GM19099 (cell line): ENCODE data around the gene HTR6.

Source experiments
- POLR2A ChIP-seq: IDR thresholded peaks from 3 replicates; pipeline ENCODE4 v1.6.1; 2011; ENCODE audit warnings: low read depth; ENCODE audit not compliant: insufficient read length; ENCODE audit errors: extremely low read depth

The HTR6 gene

DNA sequence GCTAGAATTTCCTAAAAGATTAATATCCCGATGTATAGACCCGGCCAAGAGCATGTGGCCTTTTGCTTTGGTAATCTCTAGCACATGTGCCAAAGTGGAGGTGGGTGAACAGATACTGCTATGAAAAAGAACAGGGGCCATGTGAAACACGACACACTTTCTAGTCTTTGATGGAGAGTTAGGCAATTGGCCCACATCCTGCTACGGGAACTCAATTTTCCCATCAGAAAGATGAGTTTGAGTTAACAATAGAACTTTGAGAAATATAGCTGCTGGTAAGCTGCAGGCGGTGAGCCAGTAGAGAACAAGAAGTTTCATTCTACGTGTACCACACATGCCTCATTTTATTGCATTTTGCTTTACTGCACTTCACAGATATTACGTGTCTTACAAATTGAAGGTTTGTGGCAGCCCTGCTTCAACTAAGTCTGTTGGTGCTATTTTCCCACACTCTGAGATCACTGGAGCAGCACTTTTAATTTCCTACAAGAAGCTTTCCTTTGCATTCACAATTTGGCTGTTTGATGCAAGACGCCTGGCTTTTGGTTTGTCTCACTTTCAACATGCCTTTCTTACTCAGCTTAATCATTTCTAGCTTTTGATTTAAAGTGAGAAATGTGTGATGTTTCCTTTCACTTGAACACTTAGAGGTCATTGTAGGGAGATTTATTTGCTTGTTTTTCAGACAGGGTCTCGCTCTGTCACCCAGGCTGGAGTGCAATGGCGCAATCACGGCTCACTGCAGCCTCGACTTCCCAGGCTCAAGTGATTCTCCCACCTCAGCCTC is 46.3 kb downstream of the HTR6 start:
- no peak for TF ChIP-seq POLR2A

DNA sequence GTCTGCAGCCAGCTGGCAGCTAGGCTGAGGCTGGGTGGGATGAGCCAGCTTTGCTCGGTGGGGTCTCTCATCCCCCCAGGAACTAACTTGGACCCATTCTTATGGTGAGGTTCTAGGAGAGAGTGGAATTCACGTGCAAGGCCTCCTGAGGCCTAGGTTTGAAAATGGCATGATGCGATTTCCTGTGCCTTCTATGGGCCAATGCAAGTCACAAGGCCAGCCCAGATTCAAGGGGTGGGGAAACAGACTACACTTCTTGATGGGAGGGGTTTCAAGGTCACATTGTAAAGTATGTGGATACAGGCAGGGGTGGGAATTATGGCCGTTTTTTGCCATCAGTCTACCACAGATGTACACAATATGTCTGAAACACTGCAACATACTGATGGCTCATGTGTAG is 48.3 kb downstream of the HTR6 start:
- no peak for TF ChIP-seq POLR2A

DNA sequence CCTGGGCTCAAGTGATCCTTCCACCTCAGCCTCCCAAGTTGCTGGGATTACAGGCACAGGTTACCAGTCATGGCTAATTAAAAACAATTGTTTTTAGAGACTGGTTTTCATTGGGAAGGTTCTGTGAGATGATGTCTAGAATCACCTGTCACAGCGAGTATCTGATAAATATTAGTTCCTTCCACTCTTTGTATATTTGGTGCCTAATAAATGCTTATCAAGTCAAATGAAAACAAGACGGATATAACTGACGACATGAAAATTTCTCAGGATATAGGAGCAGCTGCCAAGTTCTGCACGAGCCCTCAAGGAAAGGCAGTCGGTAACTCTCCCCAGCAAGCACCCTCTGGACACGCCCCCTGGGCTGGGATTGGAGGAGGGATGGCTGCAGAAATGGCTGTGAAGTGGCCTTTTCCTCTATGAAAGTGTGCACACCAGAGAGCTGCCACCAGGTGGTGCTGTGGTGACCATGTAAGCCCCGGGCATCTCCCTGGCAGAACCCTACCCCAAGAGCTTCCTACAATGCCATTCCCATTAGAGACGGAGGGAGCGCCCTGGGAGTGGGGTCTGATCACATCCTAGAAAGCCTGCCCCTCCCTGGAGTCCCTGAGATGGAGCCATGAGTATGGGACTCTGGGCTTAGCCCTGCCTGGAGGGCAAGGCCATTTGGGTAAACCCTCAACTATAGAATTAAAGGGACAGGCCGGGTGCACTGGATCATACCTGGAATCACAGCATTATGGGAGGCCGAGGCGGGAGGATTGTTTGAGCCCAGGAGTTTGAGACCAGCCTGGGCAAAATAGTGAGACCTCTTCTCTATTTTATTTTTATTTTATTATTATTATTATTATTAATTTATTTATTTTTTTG is 50.9 kb downstream of the HTR6 start:
- no peak for TF ChIP-seq POLR2A

DNA sequence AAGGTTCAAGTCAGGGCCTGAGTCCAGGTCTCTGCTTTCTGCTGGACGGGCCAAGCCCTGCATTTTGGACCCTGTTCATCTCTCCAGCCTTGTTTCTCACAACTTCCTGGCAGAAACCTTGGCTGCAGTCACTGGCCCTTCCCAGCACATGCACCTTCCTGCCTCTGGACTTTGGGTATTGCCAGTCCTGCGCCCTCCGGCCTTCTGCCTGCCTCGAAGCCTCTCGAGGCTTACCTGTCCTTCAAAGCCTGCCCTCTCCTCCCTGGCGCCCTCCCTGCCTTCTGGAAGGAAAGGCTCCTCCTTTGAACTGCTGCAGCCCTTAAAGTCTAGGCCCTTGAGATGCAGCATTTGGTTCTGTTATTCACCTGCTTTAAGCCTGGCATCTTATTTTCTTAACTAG is 52.8 kb downstream of the HTR6 start:
- TF ChIP-seq POLR2A: no peak

DNA sequence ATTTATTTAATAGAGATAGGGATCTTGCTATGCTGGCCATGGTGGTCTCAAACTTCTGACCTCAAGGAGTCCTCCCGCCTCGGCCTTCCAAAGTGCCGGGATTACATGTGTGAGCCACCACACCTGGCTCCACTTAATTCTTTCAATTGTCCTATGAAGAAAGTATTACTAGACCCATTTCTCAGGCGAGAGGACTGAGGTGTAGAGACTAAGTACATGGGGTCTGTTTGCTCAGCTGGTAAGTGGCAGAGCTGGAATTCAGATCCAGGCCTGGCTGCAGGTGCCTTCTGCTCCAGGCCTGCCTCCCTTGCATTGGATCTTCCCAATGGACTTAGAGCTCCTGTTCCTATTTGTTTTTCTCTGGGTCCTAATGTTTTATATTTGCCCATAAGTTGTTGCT is 55.5 kb downstream of the HTR6 start:
- no peak for TF ChIP-seq POLR2A

DNA sequence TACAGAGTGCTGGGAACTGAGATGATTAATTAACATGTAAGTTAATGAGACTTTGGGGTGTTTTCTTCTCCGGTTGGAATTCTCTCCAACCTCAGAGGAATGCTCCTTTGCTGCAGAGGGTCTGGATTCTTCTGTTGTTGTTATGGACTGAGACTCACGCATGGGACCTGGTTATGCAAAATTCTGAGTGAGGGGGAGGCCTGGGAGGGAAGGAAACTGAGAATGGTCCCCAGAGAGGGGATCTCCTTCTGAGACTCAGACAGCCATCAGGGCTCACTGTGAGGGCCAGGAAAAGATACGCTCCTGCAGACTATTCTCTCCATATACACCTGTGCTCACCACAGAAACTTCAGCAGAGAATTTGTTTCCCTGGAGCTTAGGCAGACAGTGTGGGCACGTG is 56.3 kb downstream of the HTR6 start:
- TF ChIP-seq POLR2A: no peak

DNA sequence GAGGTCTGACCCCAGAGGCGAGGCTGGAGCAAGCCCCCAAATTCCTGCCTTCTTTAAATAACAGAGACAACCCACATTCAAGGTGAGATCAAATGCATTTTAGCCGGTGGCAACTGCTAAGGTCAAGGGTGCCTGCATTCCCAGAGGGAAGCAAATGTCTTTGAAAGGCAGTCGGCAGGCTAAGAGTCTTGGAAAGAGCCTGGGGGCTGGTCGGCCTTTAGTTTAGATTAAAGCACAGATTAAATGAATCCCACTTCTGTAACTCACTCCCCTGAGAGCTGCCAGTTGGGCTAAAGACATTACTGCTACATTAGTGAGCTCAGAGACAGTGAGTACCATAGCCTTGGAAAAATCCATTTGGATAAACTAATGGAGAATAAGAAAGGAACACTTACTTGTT is 59.2 kb downstream of the HTR6 start:
- TF ChIP-seq POLR2A: no peak

DNA sequence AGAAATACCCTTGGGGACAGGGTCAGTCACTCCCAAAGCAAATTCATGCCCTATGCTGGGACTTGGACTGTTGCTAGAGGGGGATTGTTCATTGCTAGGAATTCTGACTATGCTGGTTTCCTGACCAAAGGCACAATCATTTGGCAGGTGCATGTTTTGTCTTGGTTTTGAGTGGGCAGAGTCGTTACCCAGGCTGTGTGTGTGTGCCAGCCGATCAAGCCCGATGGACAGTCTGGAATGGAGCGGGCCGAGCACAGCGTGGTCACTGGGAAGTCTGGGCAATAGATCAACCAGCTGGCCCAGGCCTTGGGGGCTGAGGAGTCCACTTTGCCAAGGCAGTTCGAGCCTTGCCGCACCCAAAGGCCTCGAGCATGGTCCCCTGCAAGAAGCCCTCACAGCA is 60.9 kb downstream of the HTR6 start:
- no peak for TF ChIP-seq POLR2A

DNA sequence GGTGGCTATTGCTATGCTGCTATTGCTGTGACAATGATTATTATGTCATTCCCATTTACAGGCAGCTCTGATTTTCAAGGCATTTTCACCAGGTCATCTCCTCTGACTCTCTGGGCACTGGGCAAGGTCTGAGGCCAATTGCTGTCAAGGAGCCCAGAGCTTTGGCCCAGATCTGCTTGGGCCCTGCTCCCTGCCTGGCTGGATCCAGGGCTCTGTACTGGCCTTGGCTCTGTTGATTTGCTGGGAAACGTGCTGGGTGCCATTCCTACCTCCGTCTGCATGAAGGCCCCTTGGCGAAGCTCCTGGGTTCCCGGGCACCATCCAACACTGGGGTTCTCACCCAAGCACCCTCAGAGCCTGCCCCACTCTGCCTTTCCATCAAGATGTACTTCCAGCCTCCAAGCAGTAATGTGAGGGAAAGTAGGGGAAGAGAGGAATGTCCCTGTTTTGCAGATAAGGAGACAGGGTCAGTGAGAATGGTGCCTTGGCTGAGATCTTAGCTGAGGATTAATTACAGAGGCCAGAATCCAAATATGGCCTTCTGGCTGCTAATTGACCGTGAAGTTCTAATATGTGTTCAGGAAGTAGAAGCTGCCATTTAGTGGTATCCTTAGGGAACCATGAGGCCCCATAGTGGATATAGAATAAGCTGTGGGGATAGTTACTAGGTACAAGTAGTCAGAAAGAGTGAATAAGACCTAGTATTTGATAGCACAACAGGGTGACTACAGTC is 63.9 kb downstream of the HTR6 start:
- no peak for TF ChIP-seq POLR2A

DNA sequence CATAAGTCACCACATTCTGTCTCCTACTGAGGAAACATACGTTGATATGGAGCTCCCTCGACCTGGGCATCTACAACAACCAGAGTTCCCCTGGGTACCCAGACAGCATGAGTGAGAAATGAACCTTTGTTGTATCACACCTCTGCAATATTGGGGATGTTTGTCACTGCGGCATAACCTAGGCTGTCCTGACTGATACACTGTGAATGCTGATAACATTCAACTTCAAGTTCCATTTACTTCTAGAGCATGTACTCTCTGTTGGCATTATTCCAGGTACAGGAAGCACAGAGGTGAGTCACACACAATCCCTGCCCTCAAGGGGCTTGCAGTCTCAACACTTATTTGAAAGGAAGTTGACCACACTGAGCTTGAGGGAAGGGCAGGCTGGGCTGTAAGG is 65.6 kb downstream of the HTR6 start:
- no peak for TF ChIP-seq POLR2A
